IMR-90 (cell line): ENCODE measurements around the gene FOXO3. TPM values are rescaled to one million over a fixed set of nuclear protein-coding genes. Genes with fewer than 3 reads are reported as not detected.

ENCODE experiments used
- ATAC-seq: fragments of 200-7000 bp; cut with Tn5 transposase; 2 replicates; pipeline ENCODE4 v1.9.1; 2020; ENCODE audit warnings: low read depth, mild to moderate bottlenecking, moderate library complexity
- BruUV-seq: library from RNA; stranded (reverse); fragments of 400-500 nt; replicated peaks from 2 replicates; lab custom pipeline; 2021; lab: Mats Ljungman, UMichigan
- CTCF ChIA-PET: fragments of 300-600 bp; formaldehyde crosslinking; extraction: SDS; loops from one replicate; lab custom pipeline; 2021; ENCODE audit warnings: antibody characterized with exemption; lab: Yijun Ruan, JAX
- POLR2A ChIA-PET: fragments of 300-600 bp; sonication (Branson Sonifier 250); formaldehyde crosslinking; loops from one replicate; lab custom pipeline; 2022; ENCODE audit warnings: antibody characterized with exemption; ENCODE audit not compliant: unreplicated experiment; lab: Charles Lee
- DNase-seq: peaks from one replicate; pipeline ENCODE4 v3.0.0; 2013
- H2AFZ ChIP-seq: replicated peaks from 2 replicates; pipeline ENCODE3; 2013; ENCODE audit warnings: low read length, mild to moderate bottlenecking; ENCODE audit not compliant: poor library complexity
- H2AK5ac ChIP-seq: 2 replicates; pipeline ENCODE4 v1.6.1; 2013; ENCODE audit warnings: low read depth, low read length, inconsistent platforms
- H2AK9ac ChIP-seq: replicated peaks from 2 replicates; pipeline ENCODE3; 2013; ENCODE audit warnings: mild to moderate bottlenecking, low read depth, low read length, moderate library complexity; ENCODE audit not compliant: poor library complexity
- H2BK120ac ChIP-seq: 2 replicates; pipeline ENCODE4 v1.6.1; 2013; ENCODE audit warnings: low read depth, low read length, inconsistent platforms
- H2BK15ac ChIP-seq: 3 replicates; pipeline ENCODE4 v1.6.1; 2013; ENCODE audit warnings: low read depth, low read length, inconsistent platforms
- H2BK20ac ChIP-seq: 2 replicates; pipeline ENCODE4 v1.6.1; 2013; ENCODE audit warnings: low read depth, mild to moderate bottlenecking, inconsistent platforms, low read length, moderate library complexity
- H2BK5ac ChIP-seq: 2 replicates; pipeline ENCODE4 v1.6.1; 2013; ENCODE audit warnings: mild to moderate bottlenecking, low read depth, low read length, inconsistent platforms; ENCODE audit not compliant: poor library complexity, severe bottlenecking
- H3K14ac ChIP-seq: replicated peaks from 2 replicates; pipeline ENCODE4 v1.6.1; 2013; ENCODE audit warnings: low read depth, low read length, inconsistent platforms
- H3K18ac ChIP-seq: 2 replicates; pipeline ENCODE4 v1.6.1; 2013; ENCODE audit warnings: low read depth, low read length, control low read depth
- H3K23ac ChIP-seq: 2 replicates; pipeline ENCODE4 v1.6.1; 2013; ENCODE audit warnings: low read depth, low read length, inconsistent platforms
- H3K27ac ChIP-seq: 2 replicates; pipeline ENCODE4 v1.5.1; 2013; ENCODE audit warnings: mild to moderate bottlenecking, control low read depth, low read length; ENCODE audit not compliant: insufficient read depth
- H3K27me3 ChIP-seq: 2 replicates; pipeline ENCODE4 v1.6.1; 2013; ENCODE audit warnings: low read length; ENCODE audit not compliant: control insufficient read depth, insufficient read depth
- H3K36me3 ChIP-seq: 2 replicates; pipeline ENCODE4 v1.6.1; 2013; ENCODE audit warnings: low read length, mixed read lengths; ENCODE audit not compliant: control insufficient read depth, insufficient read depth
- H3K4ac ChIP-seq: 2 replicates; pipeline ENCODE4 v1.6.1; 2013; ENCODE audit warnings: low read depth, low read length, inconsistent platforms
- H3K4me1 ChIP-seq: 2 replicates; pipeline ENCODE4 v1.6.1; 2013; ENCODE audit warnings: low read length, mixed read lengths; ENCODE audit not compliant: control insufficient read depth, insufficient read depth
- H3K4me2 ChIP-seq: 2 replicates; pipeline ENCODE4 v1.6.1; 2013; ENCODE audit warnings: low read depth, mild to moderate bottlenecking, control low read depth, low read length, moderate library complexity
- H3K4me3 ChIP-seq: 2 replicates; pipeline ENCODE4 v1.5.1; 2013; ENCODE audit warnings: low read depth, mild to moderate bottlenecking, control low read depth, low read length, moderate library complexity; ENCODE audit not compliant: insufficient read depth
- H3K56ac ChIP-seq: 2 replicates; pipeline ENCODE4 v1.6.1; 2013; ENCODE audit warnings: low read length, inconsistent platforms; ENCODE audit not compliant: insufficient read depth; ENCODE audit errors: extremely low read depth
- H3K79me1 ChIP-seq, 2 experiments: 2 replicates each; pipeline ENCODE4 v1.6.1; 2013; ENCODE audit warnings: low read length in 2 of 2, inconsistent platforms in 1 of 2, low read depth in 1 of 2
- H3K9ac ChIP-seq: 2 replicates; pipeline ENCODE4 v1.6.1; 2013; ENCODE audit warnings: low read depth, low read length, control low read depth
- H3K9me1 ChIP-seq: 2 replicates; pipeline ENCODE4 v1.6.1; 2013; ENCODE audit warnings: low read length, inconsistent platforms; ENCODE audit not compliant: insufficient read depth
- H3K9me3 ChIP-seq: 2 replicates; pipeline ENCODE4 v1.6.1; 2013; ENCODE audit warnings: low read length; ENCODE audit not compliant: control insufficient read depth, insufficient read depth
- H4K20me1 ChIP-seq: 2 replicates; pipeline ENCODE4 v1.6.1; 2013; ENCODE audit warnings: low read length, inconsistent platforms; ENCODE audit not compliant: insufficient read depth
- H4K5ac ChIP-seq: 2 replicates; pipeline ENCODE4 v1.6.1; 2013; ENCODE audit warnings: mild to moderate bottlenecking, low read depth, low read length, control low read depth
- H4K8ac ChIP-seq, 2 experiments: 2 replicates each; pipeline ENCODE4 v1.6.1; 2013; ENCODE audit warnings: low read depth in 2 of 2, low read length in 2 of 2, control low read depth in 1 of 2, inconsistent platforms in 1 of 2
- H4K91ac ChIP-seq: 2 replicates; pipeline ENCODE4 v1.6.1; 2013; ENCODE audit warnings: low read depth, low read length, inconsistent platforms; ENCODE audit not compliant: insufficient read depth
- BHLHE40 ChIP-seq: fragments of 150-350 bp; IDR thresholded peaks from 2 replicates; pipeline ENCODE4 v1.6.1; 2016; ENCODE audit warnings: mild to moderate bottlenecking, low read depth, low read length
- CEBPB ChIP-seq: IDR thresholded peaks from 2 replicates; pipeline ENCODE4 v1.6.1; 2012; ENCODE audit warnings: low read depth, low read length, improper control_type of control experiment
- CHD1 ChIP-seq: IDR thresholded peaks from 2 replicates; pipeline ENCODE4 v1.6.1; 2012; ENCODE audit warnings: low read depth, low read length, improper control_type of control experiment
- FOS ChIP-seq: fragments of 150-350 bp; IDR thresholded peaks from 2 replicates; pipeline ENCODE4 v1.6.1; 2016; ENCODE audit warnings: low read depth, low read length
- MAFK ChIP-seq: IDR thresholded peaks from 2 replicates; pipeline ENCODE4 v1.6.1; 2012; ENCODE audit warnings: low read depth, low read length, improper control_type of control experiment
- MAZ ChIP-seq: IDR thresholded peaks from 2 replicates; pipeline ENCODE4 v1.6.1; 2012; ENCODE audit warnings: low read depth, mild to moderate bottlenecking, low read length, improper control_type of control experiment, moderate library complexity, borderline replicate concordance
- MXI1 ChIP-seq: IDR thresholded peaks from 2 replicates; pipeline ENCODE4 v1.6.1; 2012; ENCODE audit warnings: low read depth, mild to moderate bottlenecking, low read length, moderate library complexity, borderline replicate concordance
- NFE2L2 ChIP-seq: fragments of 150-350 bp; IDR thresholded peaks from 2 replicates; pipeline ENCODE4 v1.6.1; 2016; ENCODE audit warnings: low read depth, mild to moderate bottlenecking, low read length
- POLR2A ChIP-seq: IDR thresholded peaks from 2 replicates; pipeline ENCODE4 v1.6.1; 2012; ENCODE audit warnings: mild to moderate bottlenecking, low read depth, low read length
- RAD21 ChIP-seq: IDR thresholded peaks from 2 replicates; pipeline ENCODE4 v1.6.1; 2012; ENCODE audit warnings: low read length, improper control_type of control experiment
- RCOR1 ChIP-seq: IDR thresholded peaks from 2 replicates; pipeline ENCODE4 v1.6.1; 2012; ENCODE audit warnings: mild to moderate bottlenecking, low read length, improper control_type of control experiment; ENCODE audit not compliant: insufficient replicate concordance
- RFX5 ChIP-seq: IDR thresholded peaks from 2 replicates; pipeline ENCODE4 v1.8.0; 2012; ENCODE audit warnings: low read depth, mild to moderate bottlenecking, low read length, moderate library complexity
- SMC3 ChIP-seq: fragments of 150-350 bp; IDR thresholded peaks from 2 replicates; pipeline ENCODE4 v1.6.1; 2016; ENCODE audit warnings: low read depth, mild to moderate bottlenecking, antibody characterized with exemption, low read length, moderate library complexity
- WGBS, 2 experiments: methylation state at CpG; one replicate each; pipeline versions ENCODE4 v1.1.5 to v1.1.7; 2013; ENCODE audit warnings: missing lambda C conversion rate in 2 of 2; ENCODE audit not compliant: insufficient read length in 1 of 2; ENCODE audit errors: extremely low coverage in 2 of 2; 5-methylcytosine and 5-hydroxymethylcytosine counted together
- dilution Hi-C: fragments of 300-500 bp; cut with HindIII; formaldehyde crosslinking; loops from one replicate; pipeline ENCODE4 v1.14.3; 2018; ENCODE audit warnings: low sequenced_read_pairs; ENCODE audit not compliant: unreplicated experiment
- in situ Hi-C: fragments of 300-500 bp; cut with MboI; formaldehyde crosslinking; loops from 3 replicates; pipeline ENCODE4 v1.14.3; 2019; ENCODE audit warnings: low sequenced_read_pairs, inconsistent platforms, mixed read lengths
- intact Hi-C: fragments of 100-400 bp; cut with micrococcal nuclease; formaldehyde crosslinking; loops from 2 replicates; pipeline ENCODE4 v1.10.0; 2022
- polyA plus RNA-seq, 3 experiments: library from polyadenylated mRNA; depleted of rRNA; stranded (reverse); fragments of >200 nt; gene quantifications; 2 replicates each; pipeline ENCODE4 v1.2.3, GENCODE V29; 2012; ENCODE audit warnings: low replicate concordance in 1 of 3
- total RNA-seq: library from RNA; depleted of rRNA; stranded (reverse); fragments of >200 nt; gene quantifications from 2 replicates; pipeline ENCODE4 v1.2.3, GENCODE V29; 2012
- TF ChIP-seq, protein P1 (sequence below): fragments of 150-350 bp; IDR thresholded peaks from 2 replicates; pipeline ENCODE4 v1.6.1; 2016; ENCODE audit warnings: low read depth, mild to moderate bottlenecking, low read length, moderate library complexity, borderline replicate concordance
- TF ChIP-seq, protein P2 (sequence below): fragments of 150-350 bp; IDR thresholded peaks from 2 replicates; pipeline ENCODE4 v1.6.1; 2017; ENCODE audit warnings: mild to moderate bottlenecking, antibody characterized with exemption, low read length, low read depth
- TF ChIP-seq, protein P3 (sequence below): conservative IDR thresholded peaks from 2 replicates; pipeline ENCODE4 v1.5.1; 2012; ENCODE audit warnings: mild to moderate bottlenecking, low read depth, low read length, improper control_type of control experiment

Gene FOXO3
- total and polyA plus RNA-seq, 2 of the 4 experiments (the other 2 are of a cell fraction): 17.5 to 38.7 TPM

DNA sequence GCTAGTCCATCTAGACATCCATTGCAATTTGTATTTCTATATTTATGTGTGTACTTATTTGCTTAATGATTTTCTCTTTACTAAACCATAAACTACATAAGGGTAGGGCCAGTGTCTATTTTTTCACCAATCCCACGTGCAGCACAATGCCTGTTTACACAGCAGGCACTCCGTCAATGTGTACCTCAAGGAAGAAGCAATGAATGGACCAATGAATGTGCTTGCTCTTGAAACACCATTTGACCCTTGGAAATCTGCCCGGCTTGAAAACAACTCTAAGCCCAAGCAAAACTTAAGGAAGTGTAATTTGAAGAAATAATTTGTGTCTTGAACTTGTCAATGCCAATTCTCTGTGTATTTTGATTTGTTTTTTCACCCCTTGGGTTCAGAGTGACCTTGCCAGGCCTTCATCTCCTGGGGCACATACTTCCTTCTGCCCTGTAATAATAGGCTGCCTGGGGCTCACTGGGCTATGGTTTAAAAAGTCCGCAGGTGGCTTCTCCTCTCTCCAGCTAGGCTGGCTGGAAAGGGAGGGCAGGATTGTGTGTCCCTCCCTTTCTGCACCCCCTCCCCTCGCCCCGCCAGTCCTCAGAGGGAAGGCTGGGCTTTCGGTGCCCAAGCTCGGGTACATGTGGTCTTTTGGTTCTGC is 146.7 kb downstream of the FOXO3 start:
- TF ChIP-seq MAZ: no peak
- no peak for TF ChIP-seq FOS
- TF ChIP-seq SMC3: no peak
- TF ChIP-seq, protein P1, sequence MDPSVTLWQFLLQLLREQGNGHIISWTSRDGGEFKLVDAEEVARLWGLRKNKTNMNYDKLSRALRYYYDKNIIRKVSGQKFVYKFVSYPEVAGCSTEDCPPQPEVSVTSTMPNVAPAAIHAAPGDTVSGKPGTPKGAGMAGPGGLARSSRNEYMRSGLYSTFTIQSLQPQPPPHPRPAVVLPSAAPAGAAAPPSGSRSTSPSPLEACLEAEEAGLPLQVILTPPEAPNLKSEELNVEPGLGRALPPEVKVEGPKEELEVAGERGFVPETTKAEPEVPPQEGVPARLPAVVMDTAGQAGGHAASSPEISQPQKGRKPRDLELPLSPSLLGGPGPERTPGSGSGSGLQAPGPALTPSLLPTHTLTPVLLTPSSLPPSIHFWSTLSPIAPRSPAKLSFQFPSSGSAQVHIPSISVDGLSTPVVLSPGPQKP: no peak
- no peak for TF ChIP-seq CHD1
- no peak for TF ChIP-seq RAD21
- TF ChIP-seq RFX5: no peak
- no peak for TF ChIP-seq CEBPB
- TF ChIP-seq, protein P2, sequence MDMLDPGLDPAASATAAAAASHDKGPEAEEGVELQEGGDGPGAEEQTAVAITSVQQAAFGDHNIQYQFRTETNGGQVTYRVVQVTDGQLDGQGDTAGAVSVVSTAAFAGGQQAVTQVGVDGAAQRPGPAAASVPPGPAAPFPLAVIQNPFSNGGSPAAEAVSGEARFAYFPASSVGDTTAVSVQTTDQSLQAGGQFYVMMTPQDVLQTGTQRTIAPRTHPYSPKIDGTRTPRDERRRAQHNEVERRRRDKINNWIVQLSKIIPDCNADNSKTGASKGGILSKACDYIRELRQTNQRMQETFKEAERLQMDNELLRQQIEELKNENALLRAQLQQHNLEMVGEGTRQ: no peak
- TF ChIP-seq MXI1: no peak
- no peak for TF ChIP-seq POLR2A
- TF ChIP-seq, protein P3, sequence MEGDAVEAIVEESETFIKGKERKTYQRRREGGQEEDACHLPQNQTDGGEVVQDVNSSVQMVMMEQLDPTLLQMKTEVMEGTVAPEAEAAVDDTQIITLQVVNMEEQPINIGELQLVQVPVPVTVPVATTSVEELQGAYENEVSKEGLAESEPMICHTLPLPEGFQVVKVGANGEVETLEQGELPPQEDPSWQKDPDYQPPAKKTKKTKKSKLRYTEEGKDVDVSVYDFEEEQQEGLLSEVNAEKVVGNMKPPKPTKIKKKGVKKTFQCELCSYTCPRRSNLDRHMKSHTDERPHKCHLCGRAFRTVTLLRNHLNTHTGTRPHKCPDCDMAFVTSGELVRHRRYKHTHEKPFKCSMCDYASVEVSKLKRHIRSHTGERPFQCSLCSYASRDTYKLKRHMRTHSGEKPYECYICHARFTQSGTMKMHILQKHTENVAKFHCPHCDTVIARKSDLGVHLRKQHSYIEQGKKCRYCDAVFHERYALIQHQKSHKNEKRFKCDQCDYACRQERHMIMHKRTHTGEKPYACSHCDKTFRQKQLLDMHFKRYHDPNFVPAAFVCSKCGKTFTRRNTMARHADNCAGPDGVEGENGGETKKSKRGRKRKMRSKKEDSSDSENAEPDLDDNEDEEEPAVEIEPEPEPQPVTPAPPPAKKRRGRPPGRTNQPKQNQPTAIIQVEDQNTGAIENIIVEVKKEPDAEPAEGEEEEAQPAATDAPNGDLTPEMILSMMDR: no peak
- TF ChIP-seq BHLHE40: no peak; the same call in 1 of the 2 replicates
- TF ChIP-seq MAFK: no peak
- TF ChIP-seq RCOR1: no peak
- TF ChIP-seq NFE2L2: no peak
- Histone ChIP-seq H2BK15ac (no peak overlapping the region; the same call in 2 of the 3 replicates), H3K9ac (no peak overlapping the region), H3K27ac (no peak overlapping the region), H3K23ac (peak overlapping the region; percentile 24; the same call in 1 of the 2 replicates), H3K18ac (no peak overlapping the region), H4K20me1 (no peaks in the 10 kb centered on the region), H3K56ac (no peak overlapping the region), H3K4ac (no peak overlapping the region), H2BK5ac (no peak overlapping the region), H4K8ac (no peak overlapping the region), H3K36me3 (no peaks in the 10 kb centered on the region), H3K9me3 (peaks cover 6% of the 10 kb centered on the region), H3K9me1 (0 out of 2 replicates have a peak, but pooled peaks cover 3% of the 10 kb centered on the region), H2BK20ac (no peak overlapping the region), H2BK120ac (no peak overlapping the region), H4K91ac (no peak overlapping the region), H3K4me1 (peaks cover 3% of the 10 kb centered on the region; the same call in 1 of the 2 replicates), H3K14ac (no peak overlapping the region), H3K4me3 (no peak overlapping the region), H4K5ac (no peak overlapping the region), H2AK5ac (no peak overlapping the region), H3K79me1 (no peaks in the 10 kb centered on the region), H2AFZ (no peak overlapping the region), H3K27me3 (no peaks in the 10 kb centered on the region), H2AK9ac (peak overlapping the region; percentile 10), H3K4me2 (no peak overlapping the region)
- intact Hi-C loops: no loop called here
- ChIA-PET POLR2A (no interaction called here), CTCF (no interaction called here)
- 69% methylated on average over 3 of the region's 8 CpGs; no CpG with 5 or more reads in 1 of the 2 experiments for WGBS, 2 experiments
- ATAC-seq (peak; percentile 68), DNase-seq (peak; percentile 68)
- in situ Hi-C loops: no loop called here
- BruUV-seq: no TSS peak
- dilution Hi-C loops: no loop called here
